HG02588 (cell line): Measurements from ENCODE around the gene TSR2.
"Not testable (repeated sequence)": the region's sequence is repeated elsewhere in the genome, so short reads cannot be mapped to it uniquely, and the experiment has no call there.

Source experiments
- ATAC-seq: cut with Tn5 transposase; IDR thresholded peaks from one replicate; pipeline ENCODE4 v1.9.1; 2021; ENCODE audit warnings: mild to moderate bottlenecking, moderate library complexity; ENCODE audit not compliant: unreplicated experiment

The TSR2 gene

DNA sequence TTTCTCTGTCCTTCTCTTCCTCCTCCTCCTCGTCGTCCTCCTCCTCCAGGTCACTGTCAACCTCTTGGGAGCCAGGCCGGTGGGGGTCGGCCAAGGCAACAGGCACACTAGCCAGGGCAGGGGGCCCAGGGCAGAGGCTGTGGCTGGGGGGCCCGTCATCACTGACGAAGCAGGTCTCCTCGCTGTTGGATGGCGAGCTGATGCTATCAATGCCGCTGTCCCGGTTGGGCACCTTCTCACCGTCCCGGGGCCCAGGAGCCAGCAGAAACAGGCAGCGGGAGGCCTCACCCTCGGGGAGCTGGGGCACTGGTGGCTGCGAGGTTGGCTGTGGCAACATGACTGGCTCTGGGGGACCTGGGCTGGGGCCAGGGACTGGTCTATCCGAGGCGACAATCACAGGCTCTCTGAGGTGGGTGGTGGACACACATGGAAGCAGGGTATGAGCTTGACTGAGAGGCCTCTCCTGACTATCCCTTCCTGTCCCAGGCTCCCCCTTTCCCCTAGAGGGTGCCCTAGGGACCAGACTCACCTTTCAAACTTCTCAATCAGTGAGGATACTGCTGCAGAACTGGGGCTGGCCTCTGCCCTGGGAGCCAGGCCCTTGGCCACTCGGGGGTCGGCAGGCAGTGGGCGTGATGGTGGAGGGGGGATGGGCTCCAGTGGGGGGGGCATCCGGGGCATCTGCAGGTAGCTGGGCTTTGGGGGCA, 30.0 kb downstream of the TSR2 start:
- ATAC-seq = no peak

DNA sequence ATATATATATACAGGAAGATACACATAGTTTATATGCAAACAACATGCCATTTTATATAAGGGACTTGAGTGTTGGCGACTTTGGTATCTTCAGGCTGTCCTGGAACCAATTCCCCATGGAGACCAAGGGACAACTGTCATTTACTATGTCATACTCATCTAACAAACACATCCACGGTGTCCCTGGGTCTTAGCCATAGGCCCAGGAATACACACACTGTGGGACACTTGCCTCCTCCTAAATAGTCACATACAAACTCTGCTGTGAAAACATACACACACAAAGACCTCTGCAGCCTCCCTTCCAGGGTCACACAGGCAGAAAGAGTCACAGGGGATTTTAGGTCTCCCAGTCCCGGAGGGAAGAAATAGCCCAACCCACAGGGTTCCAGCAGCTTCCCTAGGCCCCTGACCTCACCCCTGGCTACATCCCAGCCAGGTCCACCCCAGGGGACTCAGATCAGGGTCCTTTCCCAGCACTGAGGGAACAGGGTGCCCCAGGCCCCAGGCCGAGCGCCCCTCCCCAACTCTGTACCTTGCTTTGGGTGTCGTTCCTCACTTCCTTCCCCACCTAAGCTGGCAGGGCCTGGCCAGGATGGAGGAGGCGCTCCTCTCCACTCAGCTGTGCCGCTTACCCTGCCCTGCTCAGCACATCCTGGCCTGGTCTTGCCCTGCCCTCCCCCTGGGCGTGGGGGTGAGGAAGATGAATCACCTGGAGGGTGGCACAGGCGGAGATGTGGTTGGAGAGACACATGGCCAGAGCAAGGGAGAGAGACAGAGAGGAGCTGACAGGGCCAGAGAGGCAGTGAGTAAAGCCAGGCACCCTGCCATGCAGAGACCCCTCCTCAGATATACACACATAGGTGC, 34.0 kb downstream of the TSR2 start:
- ATAC-seq = no peak

DNA sequence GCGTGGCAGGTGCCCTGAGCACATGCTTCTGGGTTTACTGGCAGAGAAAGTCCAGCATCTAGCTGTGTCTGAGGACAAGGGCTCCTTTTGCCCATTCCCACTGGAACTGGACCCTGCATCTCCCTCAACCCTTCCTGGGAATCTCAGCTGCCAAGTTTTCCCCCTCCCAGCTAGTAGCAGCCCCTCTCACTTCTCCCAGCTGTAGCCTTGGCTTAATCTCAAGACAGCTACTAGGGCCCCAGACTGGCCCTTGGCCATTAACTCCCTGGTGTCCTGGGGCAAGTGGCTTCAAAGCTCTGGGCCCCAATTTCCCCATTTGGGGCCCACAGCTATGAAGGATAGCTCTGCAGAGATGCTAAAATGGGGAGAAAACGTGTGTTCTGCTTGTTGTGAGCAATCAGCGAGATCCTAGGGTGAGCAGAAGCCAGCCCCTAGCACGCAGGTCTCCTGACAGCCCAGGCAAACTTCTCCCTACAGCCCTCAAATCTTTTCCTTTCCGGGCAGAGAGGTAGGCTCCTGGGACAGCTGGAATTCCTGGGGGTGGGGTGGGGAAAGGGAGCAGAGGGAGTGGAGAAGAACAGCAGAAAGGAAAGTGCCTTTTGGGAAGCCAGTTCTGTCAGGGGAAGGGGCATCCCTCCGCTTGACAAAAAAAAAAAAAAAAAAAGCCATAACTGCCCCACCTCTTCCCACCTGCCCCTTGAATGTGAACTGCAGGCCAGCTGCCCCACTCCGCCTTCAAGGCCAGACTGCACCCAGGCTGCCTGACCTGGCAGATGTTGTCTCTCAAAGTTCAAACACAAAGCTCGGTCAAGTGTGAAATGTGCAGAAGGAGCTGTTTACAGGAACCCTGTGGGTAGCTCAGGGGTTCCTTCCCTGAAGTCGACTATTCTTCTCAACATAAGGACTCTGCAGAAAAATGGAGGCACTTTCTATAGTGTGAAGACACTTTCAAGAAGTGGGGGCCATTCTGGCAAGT, 39.2 kb downstream of the TSR2 start:
- ATAC-seq = no peak

DNA sequence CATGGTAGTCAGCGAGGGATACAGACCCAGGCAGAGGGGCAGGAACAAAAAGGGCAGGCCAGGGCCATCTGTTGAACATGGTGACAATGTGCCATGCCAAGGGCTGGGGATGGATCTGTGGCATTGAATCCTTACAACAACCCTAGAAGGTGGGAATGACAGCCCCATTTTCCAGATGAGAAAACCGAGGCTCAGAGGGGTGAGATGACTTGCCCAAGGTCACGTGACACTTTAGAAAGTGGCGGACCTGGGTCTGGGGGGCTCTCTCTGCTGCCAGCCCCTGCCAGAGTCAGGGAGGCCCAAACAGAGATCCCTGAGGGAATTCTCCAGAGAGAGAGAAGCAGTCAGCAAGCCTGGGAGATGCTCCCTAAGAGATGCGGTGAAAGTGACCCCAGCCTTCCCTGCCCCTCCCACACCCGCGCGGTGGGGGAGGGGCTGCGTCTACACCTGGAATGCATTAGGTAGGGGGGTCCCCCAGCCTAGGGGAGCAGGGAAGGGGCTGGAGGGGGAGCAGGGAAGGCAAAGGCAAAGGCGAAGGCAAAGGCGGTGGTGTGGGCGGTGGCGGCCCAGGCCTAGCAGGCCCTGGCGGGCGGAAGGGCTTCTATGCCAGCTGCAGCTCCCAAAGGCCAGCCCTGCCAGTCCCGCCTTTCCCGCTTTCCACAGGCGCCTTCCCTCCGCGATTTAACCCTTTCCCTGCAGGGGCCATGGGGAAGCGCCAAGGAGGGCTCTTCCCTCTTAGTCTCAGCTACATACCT, 42.8 kb downstream of the TSR2 start:
- ATAC-seq = no peak

DNA sequence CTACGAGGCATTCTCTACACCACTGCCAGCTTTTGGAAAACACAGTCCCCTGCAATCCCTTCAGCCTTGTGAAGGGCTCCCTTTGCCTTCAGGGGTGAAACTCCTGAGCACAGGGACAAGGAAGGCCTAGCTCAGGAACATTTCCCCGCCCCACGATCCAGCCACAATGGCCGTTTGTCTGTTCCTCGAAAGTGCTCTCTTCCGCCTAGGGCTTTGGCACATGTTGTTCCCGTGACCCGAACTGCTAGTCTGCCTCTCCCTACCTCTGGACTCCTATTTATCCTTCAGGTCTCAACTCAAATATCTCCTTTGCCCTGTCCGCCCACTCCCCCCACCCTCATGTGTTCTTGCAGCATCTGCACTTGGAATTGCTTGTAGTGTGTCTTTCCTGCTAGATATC, 43.7 kb downstream of the TSR2 start:
- no peak for ATAC-seq

DNA sequence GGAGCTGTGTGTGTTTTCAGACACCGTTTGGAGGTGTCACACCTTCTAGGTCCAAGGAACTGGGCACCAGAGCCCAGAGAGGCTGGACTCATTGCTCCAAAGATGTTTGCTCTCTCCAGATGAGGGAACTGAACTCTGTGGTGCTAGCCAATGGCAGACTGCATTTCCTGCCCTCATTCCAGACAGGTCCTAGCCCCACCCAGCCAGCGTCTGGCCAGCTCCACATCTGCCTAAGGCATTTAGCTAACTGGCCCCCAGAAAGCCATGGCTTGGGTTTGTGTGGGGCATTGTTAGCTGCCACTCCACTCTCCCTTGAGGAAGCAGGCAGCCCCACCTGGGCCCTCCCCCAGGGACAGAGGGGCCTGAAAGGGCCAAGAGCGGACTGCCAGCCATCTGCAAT, 44.5 kb downstream of the TSR2 start:
- ATAC-seq = no peak

DNA sequence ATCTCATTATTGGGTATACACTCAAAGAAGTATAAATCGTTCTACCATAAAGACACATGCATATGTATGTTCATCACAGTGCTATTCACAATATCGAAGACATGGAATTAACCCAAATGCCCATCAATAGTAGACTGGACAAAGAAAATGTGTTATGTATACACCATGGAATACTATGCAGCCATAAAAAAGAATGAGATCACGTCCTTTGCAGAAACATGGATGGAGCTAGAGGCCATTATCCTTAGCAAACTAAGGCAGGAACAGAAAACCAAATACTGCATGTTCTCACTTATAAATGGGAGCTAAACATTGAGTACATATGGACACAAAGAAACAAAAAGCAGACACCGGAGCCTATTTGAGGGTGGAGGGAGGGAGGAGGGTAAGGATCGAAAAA, 49.6 kb downstream of the TSR2 start:
- not testable (repeated sequence) for ATAC-seq

DNA sequence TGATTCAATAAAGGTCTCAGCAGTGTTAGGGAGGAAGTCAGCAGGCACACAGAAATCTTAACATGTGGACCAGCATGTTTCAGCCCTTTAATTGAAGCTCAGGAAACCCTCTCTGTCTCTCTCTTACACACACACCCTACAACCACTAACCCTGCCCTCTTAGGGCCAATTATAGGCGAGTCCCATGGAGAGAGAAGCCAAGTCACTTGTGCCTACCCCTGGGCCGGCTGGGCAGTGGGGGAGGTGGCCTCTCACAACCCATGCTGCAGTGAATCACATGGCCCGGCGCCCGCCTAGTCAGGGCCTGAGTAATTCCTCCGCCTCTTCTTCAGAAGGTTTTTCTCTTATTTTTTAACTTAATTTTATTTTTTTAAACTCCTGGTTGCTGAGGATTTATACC, 52.1 kb downstream of the TSR2 start:
- ATAC-seq = no peak

DNA sequence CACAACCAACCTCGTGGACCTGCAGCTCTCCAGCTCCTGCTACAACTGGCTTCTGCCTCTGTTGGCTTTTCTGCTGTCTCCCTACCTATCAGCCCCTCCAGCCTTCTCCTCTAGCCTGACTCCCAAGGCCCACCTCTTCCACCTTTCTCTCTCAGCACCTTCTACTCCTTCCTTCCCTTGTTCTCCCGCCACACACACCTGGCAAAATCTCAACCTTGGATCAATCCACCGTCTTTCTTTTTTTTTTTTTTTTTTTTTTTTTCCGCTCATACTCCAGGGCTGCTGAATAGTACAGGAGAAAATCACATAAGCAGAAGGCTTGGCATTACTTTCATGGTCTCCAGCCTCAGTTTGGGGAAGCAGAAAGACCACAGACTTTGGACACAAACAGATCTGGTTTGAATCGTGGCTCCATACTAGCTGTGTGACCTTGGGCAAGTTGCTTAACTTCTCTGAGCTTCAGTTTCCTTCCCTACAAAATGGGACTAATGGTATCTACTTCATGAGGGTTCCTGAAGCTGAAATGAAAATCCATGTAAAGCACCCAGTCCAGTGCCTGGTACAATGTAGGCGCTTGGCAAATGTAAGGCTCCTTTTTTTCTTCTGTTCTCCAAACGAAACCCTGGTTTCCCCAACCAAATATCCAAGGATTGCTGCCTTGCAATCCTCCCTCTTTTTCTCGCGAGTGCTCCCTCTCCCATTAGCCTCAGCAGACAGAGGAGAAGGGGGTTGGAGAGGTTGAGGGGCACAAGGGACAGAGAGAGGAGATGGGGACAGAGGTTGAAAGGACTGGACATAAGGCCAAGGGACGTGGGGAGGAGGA, 54.2 kb downstream of the TSR2 start:
- ATAC-seq = no peak
